K562 (cell line): ENCODE measurements around the gene FAM53A. TPM values are rescaled to one million over a fixed set of nuclear protein-coding genes. Genes with fewer than 3 reads are reported as not detected.
A peak's percentile ranks its signal among the peaks of the same experiment; 100 is the strongest.

Experiments
- ATAC-seq: fragments of 200-7000 bp; cut with Tn5 transposase; 3 replicates; pipeline ENCODE4 v1.9.1; 2020; ENCODE audit warnings: moderate library complexity
- BruUV-seq: library from RNA; stranded (reverse); fragments of 400-500 nt; replicated peaks from 2 replicates; lab custom pipeline; 2021; lab: Mats Ljungman, UMichigan
- CTCF ChIA-PET: fragments of 300-600 bp; formaldehyde crosslinking; extraction: SDS; loops from one replicate; lab custom pipeline; 2021; ENCODE audit warnings: low intra/inter-chr PET ratio; lab: Yijun Ruan, JAX
- POLR2A ChIA-PET: fragments of 300-600, 350-650 bp; sonication (Branson Sonifier 250); formaldehyde crosslinking; extraction: SDS; loops from one replicate; lab custom pipeline; 2021; ENCODE audit warnings: antibody characterized with exemption, inconsistent platforms; lab: Yijun Ruan, JAX
- DNase-seq, 4 experiments: peaks; one replicate each; pipeline versions ENCODE4 v3.0.0 to v3.0.0-alpha.2; 2011 to 2018; ENCODE audit warnings: low spot score in 3 of 4, mixed read lengths in 3 of 4; ENCODE audit errors: extremely low read depth in 1 of 4
- FAIRE-seq: peaks from 2 replicates; lab custom pipeline; 2011; peaks lifted over from hg19 to GRCh38; lab: Jason Lieb, UNC
- H2AFZ ChIP-seq: 2 replicates; pipeline ENCODE4 v1.6.0; 2011; ENCODE audit warnings: low read depth, low read length, control low read depth, inconsistent platforms
- H3K27ac ChIP-seq: fragments of 200-600 bp; 3 replicates; pipeline ENCODE4 v1.8.0; 2011; ENCODE audit warnings: low read depth, mild to moderate bottlenecking, control low read depth, inconsistent platforms, low read length, moderate library complexity, mixed read lengths; ENCODE audit errors: extremely low read depth
- H3K27me3 ChIP-seq, 2 experiments: fragments of 300-600 bp in 1 of 2; 2 replicates in 1 of 2; 3 replicates in 1 of 2; pipeline versions ENCODE4 v1.6.0 to v1.8.0; 2011; ENCODE audit warnings: inconsistent platforms in 2 of 2, low read length in 2 of 2, mild to moderate bottlenecking in 1 of 2, mixed read lengths in 1 of 2, moderate library complexity in 1 of 2; ENCODE audit not compliant: control insufficient read depth in 2 of 2, insufficient read depth in 2 of 2
- H3K36me3 ChIP-seq: fragments of 300-600 bp; 3 replicates; pipeline ENCODE4 v1.8.0; 2011; ENCODE audit warnings: mild to moderate bottlenecking, low read length, inconsistent platforms; ENCODE audit not compliant: control insufficient read depth, insufficient read depth
- H3K4me1 ChIP-seq, 2 experiments: fragments of 200-600 bp in 1 of 2; replicated peaks in 1 of 2; 2 replicates in 1 of 2; 3 replicates in 1 of 2; pipeline versions ENCODE4 v1.5.1 to v1.8.0; 2011; ENCODE audit warnings: inconsistent platforms in 2 of 2, low read length in 2 of 2, mild to moderate bottlenecking in 1 of 2, mixed read lengths in 1 of 2, moderate library complexity in 1 of 2; ENCODE audit not compliant: control insufficient read depth in 2 of 2, insufficient read depth in 2 of 2
- H3K4me2 ChIP-seq: 2 replicates; pipeline ENCODE4 v1.6.1; 2011; ENCODE audit warnings: low read length, control low read depth, inconsistent platforms, mixed read lengths; ENCODE audit not compliant: insufficient read depth
- H3K4me3 ChIP-seq: fragments of 200-600 bp; sonication (generic), shearing (Covaris generic); 2 replicates; pipeline ENCODE4 v1.5.1; 2016; ENCODE audit warnings: control low read depth, inconsistent platforms
- H3K79me2 ChIP-seq: fragments of 200-600 bp; 3 replicates; pipeline ENCODE4 v1.8.0; 2011; ENCODE audit warnings: low read length, inconsistent platforms; ENCODE audit not compliant: control insufficient read depth, insufficient read depth
- H3K9ac ChIP-seq, 2 experiments: 2 replicates each; pipeline versions ENCODE4 v1.6.0 to v1.6.1; 2011; ENCODE audit warnings: low read depth in 2 of 2, low read length in 2 of 2, control low read depth in 1 of 2, inconsistent platforms in 1 of 2, mild to moderate bottlenecking in 1 of 2, mixed read lengths in 1 of 2; ENCODE audit not compliant: insufficient read depth in 1 of 2
- H3K9me1 ChIP-seq: one replicate; pipeline ENCODE4 v1.6.0; 2011; ENCODE audit warnings: inconsistent platforms, mild to moderate bottlenecking, low read length, moderate library complexity; ENCODE audit not compliant: control insufficient read depth, insufficient read depth
- H3K9me3 ChIP-seq: replicated peaks from 2 replicates; pipeline ENCODE4 v1.5.1; 2011; ENCODE audit warnings: low read depth, low read length, inconsistent platforms; ENCODE audit not compliant: control insufficient read depth, insufficient read depth
- H4K20me1 ChIP-seq: replicated peaks from 2 replicates; pipeline ENCODE4 v1.6.1; 2011; ENCODE audit warnings: low read length, inconsistent platforms, mixed read lengths; ENCODE audit not compliant: control insufficient read depth, insufficient read depth
- CTCF ChIP-seq, 3 experiments: IDR thresholded peaks in 2 of 3; conservative IDR thresholded peaks in 1 of 3; 2 replicates each; pipeline ENCODE4 v1.5.1; 2011 to 2012; ENCODE audit warnings: low read length in 3 of 3, mild to moderate bottlenecking in 3 of 3, control low read depth in 2 of 3, improper control_type of control experiment in 1 of 3, inconsistent platforms in 1 of 3, low read depth in 1 of 3, mixed read lengths in 1 of 3, moderate library complexity in 1 of 3; ENCODE audit not compliant: insufficient read depth in 2 of 3
- JUND ChIP-seq, 2 experiments: IDR thresholded peaks; 2 replicates in 1 of 2; 3 replicates in 1 of 2; pipeline ENCODE4 v1.6.1; 2011; ENCODE audit warnings: borderline replicate concordance in 2 of 2, low read depth in 2 of 2, low read length in 2 of 2, improper control_type of control experiment in 1 of 2, missing biosample characterization in 1 of 2, missing genetic modification characterization in 1 of 2, missing genetic modification reagents in 1 of 2
- KHSRP ChIP-seq: fragments of 450-650 bp; IDR thresholded peaks from 2 replicates; pipeline ENCODE4 v1.6.1; 2017
- NFXL1 ChIP-seq: fragments of 450-650 bp; formaldehyde crosslinking; IDR thresholded peaks from 2 replicates; pipeline ENCODE4 v1.4.0; 2021; ENCODE audit warnings: mild to moderate bottlenecking
- RBFOX2 ChIP-seq: fragments of 200-400 bp; formaldehyde crosslinking; IDR thresholded peaks from 2 replicates; pipeline ENCODE4 v1.6.1; 2017; ENCODE audit warnings: low read depth, mild to moderate bottlenecking, low read length, moderate library complexity
- TAF9B ChIP-seq: fragments of 450-650 bp; IDR thresholded peaks from 2 replicates; pipeline ENCODE4 v1.6.1; 2018; ENCODE audit warnings: mild to moderate bottlenecking; ENCODE audit not compliant: partially characterized antibody
- TCF15 ChIP-seq: fragments of 250-450 bp; sonication (Bioruptor Pico); IDR thresholded peaks from 2 replicates; pipeline ENCODE4 v1.8.0; 2022; ENCODE audit warnings: moderate library complexity, mild to moderate bottlenecking, inconsistent platforms
- ZBTB33 ChIP-seq: sonication (generic); formaldehyde crosslinking; IDR thresholded peaks from 2 replicates; pipeline ENCODE4 v1.8.1; 2023; ENCODE audit warnings: mild to moderate bottlenecking, missing genetic modification reagents
- ZNF398 ChIP-seq: fragments of 250-450 bp; sonication (Bioruptor Pico); IDR thresholded peaks from 2 replicates; pipeline ENCODE4 v1.8.0; 2021; ENCODE audit warnings: moderate library complexity, mild to moderate bottlenecking, inconsistent platforms
- ZSCAN32 ChIP-seq: fragments of 450-650 bp; formaldehyde crosslinking; IDR thresholded peaks from 2 replicates; pipeline ENCODE4 v1.4.0; 2020; ENCODE audit warnings: mild to moderate bottlenecking, moderate library complexity
- WGBS: fragments of 100-300 bp; shearing (Covaris generic); methylation state at CpG from one replicate; pipeline ENCODE4 v1.1.6; 2016; ENCODE audit warnings: low coverage, mixed read lengths; ENCODE audit not compliant: insufficient coverage; ENCODE audit errors: missing lambda C conversion rate; 5-methylcytosine and 5-hydroxymethylcytosine counted together
- in situ Hi-C: fragments of 300-500 bp; cut with MboI; formaldehyde crosslinking; loops from 4 replicates; pipeline ENCODE4 v1.15.0; 2018; ENCODE audit warnings: inconsistent platforms, mixed read lengths
- intact Hi-C: fragments of 100-400 bp; cut with micrococcal nuclease; formaldehyde crosslinking; loops from 2 replicates; pipeline ENCODE4 v1.14.2; 2022
- polyA plus RNA-seq, 8 experiments: library from polyadenylated mRNA; depleted of rRNA in 4 of 8; stranded (reverse) in 5 of 8; unstranded in 3 of 8; fragments of >200 nt; fragmentation: Nextera tagmentation in 2 of 8; fragmentation: Illumina TruSeq in 1 of 8; extraction: Ambion mirVana in 2 of 8; extraction: Trizol in 1 of 8; gene quantifications; 2 replicates each; pipeline versions ENCODE4 v1.2.1 to v1.2.3, GENCODE V29; 2011 to 2014; ENCODE audit warnings: inconsistent platforms in 1 of 8, missing spikeins in 1 of 8
- total RNA-seq, 7 experiments: library from RNA; depleted of rRNA in 6 of 7; stranded (reverse); fragments of >200 nt in 6 of 7; fragmentation: Illumina TruSeq in 2 of 7; extraction: Trizol in 2 of 7; gene quantifications; 2 replicates each; pipeline versions ENCODE4 v1.2.1 to v1.2.3, GENCODE V29; 2011 to 2021; ENCODE audit warnings: low replicate concordance in 1 of 7

The FAM53A gene
- total and polyA plus RNA-seq, 9 of the 15 experiments (the other 6 are each of a cell fraction or from before 2014, with no cell fraction given): 0.53 to 2.7 (median 1.4) TPM; not detected in 2

- intact Hi-C loops: no loop called here
- POLR2A ChIA-PET: interaction anchor here (4.0 kb wide), 1 partner anchor 11 kb away, joined by 15 read pairs; no protein-coding TSS in a partner anchor
- Histone ChIP-seq H3K9ac (no peak overlapping the region), H3K27me3 (peaks cover under 1 to 13% of the 10 kb centered on the region in 2 experiments; a peak in 2 of 5 replicates), H3K4me3 (no peak overlapping the region), H3K4me1 (peaks cover 11 to 52% of the 10 kb centered on the region in 2 experiments), H3K9me3 (peaks cover 16% of the 10 kb centered on the region), H3K9me1 (no peaks in the 10 kb centered on the region), H3K36me3 (no peaks in the 10 kb centered on the region), H4K20me1 (no peaks in the 10 kb centered on the region), H3K27ac (no peak overlapping the region), H3K4me2 (no peak overlapping the region), H2AFZ (no peak overlapping the region), H3K79me2 (no peaks in the 10 kb centered on the region)
- no peak for DNase-seq
- in situ Hi-C loops: no loop called here
- peak; percentile 7; the same call in 1 of the 3 replicates for ATAC-seq
- FAIRE-seq: no peak
- no TSS peak for BruUV-seq
- CTCF ChIA-PET: no interaction called here
- WGBS: 81% methylated on average over 22 of the region's 62 CpGs
- TF ChIP-seq RBFOX2: 0 out of 2 replicates have a peak, but pooled peaks have one; percentile 9
- no peak for TF ChIP-seq JUND (IDR thresholded peaks at IDR 0.05; ENCODE audit: borderline replicate concordance, low read depth, low read length)
- TF ChIP-seq JUND (tag; IDR thresholded peaks at IDR 0.05; ENCODE audit: borderline replicate concordance, low read depth, low read length): no peak
- TF ChIP-seq TAF9B: no peak
- TF ChIP-seq NFXL1 (CRISPR knock-in tag): no peak
- peak; percentile 65 for TF ChIP-seq ZBTB33
- TF ChIP-seq KHSRP: no peak
- no peak for TF ChIP-seq TCF15 (CRISPR knock-in tag)
- no peak for TF ChIP-seq CTCF (IDR thresholded peaks at IDR 0.05 in 2 of 3, conservative IDR thresholded peaks at IDR 0.05 in 1 of 3; ENCODE audit: insufficient read depth in 2 of 3, low read depth in 1 of 3, low read length in 3 of 3)
- TF ChIP-seq ZSCAN32: no peak
- TF ChIP-seq ZNF398: no peak
Observed at GRCh38 chr4:1592709-1593417, 91.2 kb downstream of the FAM53A start.
